ENCODE results near the gene CATSPERZ. TPM values are rescaled to one million over a fixed set of nuclear protein-coding genes. Genes with fewer than 3 reads are reported as not detected.

The CATSPERZ gene
- total RNA-seq, 2 donors from 2014 or later, result 0.56 TPM; not detected in 1

DNA sequence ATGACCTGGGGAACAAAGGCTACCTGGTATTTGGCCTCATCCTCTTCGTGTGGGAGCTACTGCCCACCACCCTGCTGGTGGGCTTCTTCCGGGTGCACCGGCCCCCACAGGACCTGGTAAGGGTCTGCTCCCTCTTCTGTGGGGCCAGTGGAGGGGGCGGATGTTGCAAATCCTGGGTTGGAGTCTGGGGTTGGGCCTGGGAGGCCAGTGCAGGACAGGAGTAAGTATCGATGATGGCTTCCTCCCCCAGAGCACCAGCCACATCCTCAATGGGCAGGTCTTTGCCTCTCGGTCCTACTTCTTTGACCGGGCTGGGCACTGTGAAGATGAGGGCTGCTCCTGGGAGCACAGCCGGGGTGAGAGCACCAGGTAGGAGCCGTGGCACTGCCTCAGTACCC lies 11.8 kb upstream of the CATSPERZ start:
- H3K27me3 ChIP-seq, result peaks cover 34% of the 10 kb centered on the region
- DNase-seq, result no peak
- TF ChIP-seq, protein P1, sequence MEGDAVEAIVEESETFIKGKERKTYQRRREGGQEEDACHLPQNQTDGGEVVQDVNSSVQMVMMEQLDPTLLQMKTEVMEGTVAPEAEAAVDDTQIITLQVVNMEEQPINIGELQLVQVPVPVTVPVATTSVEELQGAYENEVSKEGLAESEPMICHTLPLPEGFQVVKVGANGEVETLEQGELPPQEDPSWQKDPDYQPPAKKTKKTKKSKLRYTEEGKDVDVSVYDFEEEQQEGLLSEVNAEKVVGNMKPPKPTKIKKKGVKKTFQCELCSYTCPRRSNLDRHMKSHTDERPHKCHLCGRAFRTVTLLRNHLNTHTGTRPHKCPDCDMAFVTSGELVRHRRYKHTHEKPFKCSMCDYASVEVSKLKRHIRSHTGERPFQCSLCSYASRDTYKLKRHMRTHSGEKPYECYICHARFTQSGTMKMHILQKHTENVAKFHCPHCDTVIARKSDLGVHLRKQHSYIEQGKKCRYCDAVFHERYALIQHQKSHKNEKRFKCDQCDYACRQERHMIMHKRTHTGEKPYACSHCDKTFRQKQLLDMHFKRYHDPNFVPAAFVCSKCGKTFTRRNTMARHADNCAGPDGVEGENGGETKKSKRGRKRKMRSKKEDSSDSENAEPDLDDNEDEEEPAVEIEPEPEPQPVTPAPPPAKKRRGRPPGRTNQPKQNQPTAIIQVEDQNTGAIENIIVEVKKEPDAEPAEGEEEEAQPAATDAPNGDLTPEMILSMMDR (IDR thresholded peaks at IDR 0.05), result no peak
- H3K9ac ChIP-seq (ENCODE audit: low read depth in 2 of 2, low read length in 2 of 2), result no peak overlapping the region
- no peaks in the 10 kb centered on the region for H3K9me3 ChIP-seq
- H3K4me1 ChIP-seq, result peaks cover 11% of the 10 kb centered on the region
- no peak overlapping the region for H3K4me3 ChIP-seq
- no peak overlapping the region for H3K27ac ChIP-seq
- no peaks in the 10 kb centered on the region for H3K36me3 ChIP-seq
- intact Hi-C loops (cut with DNase I), result no loop called here

DNA sequence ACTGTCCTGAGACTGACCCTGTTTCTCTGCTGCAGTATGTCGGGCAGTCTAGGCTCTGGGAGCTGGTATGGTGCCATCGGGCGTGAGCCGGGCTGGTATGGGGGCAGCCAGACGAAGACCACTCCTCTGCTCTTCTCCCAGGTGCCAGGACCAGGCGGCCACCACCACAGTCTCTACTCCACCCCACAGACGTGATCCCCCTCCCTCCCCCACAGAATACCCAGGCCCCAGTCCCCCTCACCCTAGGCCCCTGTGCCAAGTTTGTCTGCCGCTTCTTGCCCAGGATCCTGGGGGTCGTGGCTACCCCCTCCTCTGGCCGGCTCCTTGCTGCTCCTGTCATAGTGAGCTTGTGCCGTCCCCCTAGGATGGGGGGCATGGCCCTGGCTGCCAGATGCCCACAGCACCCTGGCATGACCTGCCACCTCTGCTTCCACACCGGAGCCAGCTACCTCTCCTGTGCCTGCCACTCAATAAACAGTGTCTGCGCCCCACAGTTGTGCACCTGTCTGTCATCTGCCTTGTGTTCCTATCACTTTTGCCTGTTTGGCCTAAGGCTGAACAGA lies 11.1 kb upstream of the CATSPERZ start:
- Histone ChIP-seq H3K4me3 (no peak overlapping the region), H3K9me3 (no peaks in the 10 kb centered on the region), H3K27ac (no peak overlapping the region), H3K9ac (ENCODE audit: low read depth in 2 of 2, low read length in 2 of 2) (no peak overlapping the region), H3K4me1 (peaks cover 3% of the 10 kb centered on the region), H3K36me3 (no peaks in the 10 kb centered on the region), H3K27me3 (peaks cover 36% of the 10 kb centered on the region)
- TF ChIP-seq, protein P1 (IDR thresholded peaks at IDR 0.05), result no peak
- no peak for DNase-seq
- intact Hi-C loops (cut with DNase I), result no loop called here

DNA sequence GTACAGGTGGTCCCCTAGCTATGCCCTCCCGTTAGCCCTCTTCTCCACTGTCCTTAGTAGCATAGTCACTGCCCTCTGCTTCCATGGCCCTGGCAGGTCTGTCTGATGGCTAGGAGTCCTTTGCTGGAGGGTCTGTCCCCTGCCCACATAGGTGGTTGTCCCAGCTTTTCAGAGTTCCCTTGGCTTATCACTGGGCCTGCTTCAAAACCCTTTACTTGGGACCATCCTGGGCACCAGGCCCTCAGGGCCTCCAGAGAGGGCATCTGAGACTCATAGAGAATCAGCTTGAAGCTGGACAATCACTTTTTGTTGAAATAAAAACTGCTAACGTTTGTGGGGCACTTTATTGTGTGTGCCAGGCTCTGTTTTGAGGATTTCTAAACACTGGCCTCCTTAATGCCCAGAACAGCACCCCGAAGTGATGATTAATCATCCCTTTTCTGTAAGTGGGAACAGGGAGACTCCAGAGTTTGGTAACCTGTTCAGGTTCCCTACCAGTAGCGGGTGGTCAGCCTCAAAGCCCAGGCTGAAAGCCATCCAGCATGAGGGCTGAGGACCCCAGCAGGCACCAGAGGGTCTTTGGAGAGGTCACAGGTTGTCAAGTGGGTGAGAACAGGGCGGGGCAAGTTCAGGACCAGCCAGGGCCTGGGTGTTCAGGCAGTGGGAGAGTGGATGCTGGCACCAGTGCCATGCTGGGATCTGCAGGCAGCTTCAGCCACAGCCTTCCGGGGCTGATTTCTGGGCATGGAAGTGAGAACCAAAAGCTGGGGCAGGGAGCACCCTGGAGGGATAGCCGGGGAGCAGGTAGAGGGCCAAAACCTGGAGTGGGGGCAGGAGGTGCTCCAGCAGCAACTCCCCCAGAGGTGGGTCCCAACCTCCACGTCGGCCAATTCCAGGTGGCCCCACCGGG lies 9.6 kb upstream of the CATSPERZ start:
- H3K27ac ChIP-seq, result no peak overlapping the region
- TF ChIP-seq, protein P1 (IDR thresholded peaks at IDR 0.05), result no peak
- peaks cover 3% of the 10 kb centered on the region for H3K4me1 ChIP-seq
- no peak overlapping the region for H3K9ac ChIP-seq (ENCODE audit: low read depth in 2 of 2, low read length in 2 of 2)
- H3K27me3 ChIP-seq, result peaks cover 44% of the 10 kb centered on the region
- no peaks in the 10 kb centered on the region for H3K9me3 ChIP-seq
- intact Hi-C loops (cut with DNase I), result no loop called here
- no peaks in the 10 kb centered on the region for H3K36me3 ChIP-seq
- H3K4me3 ChIP-seq, result no peak overlapping the region
- no peak for DNase-seq

DNA sequence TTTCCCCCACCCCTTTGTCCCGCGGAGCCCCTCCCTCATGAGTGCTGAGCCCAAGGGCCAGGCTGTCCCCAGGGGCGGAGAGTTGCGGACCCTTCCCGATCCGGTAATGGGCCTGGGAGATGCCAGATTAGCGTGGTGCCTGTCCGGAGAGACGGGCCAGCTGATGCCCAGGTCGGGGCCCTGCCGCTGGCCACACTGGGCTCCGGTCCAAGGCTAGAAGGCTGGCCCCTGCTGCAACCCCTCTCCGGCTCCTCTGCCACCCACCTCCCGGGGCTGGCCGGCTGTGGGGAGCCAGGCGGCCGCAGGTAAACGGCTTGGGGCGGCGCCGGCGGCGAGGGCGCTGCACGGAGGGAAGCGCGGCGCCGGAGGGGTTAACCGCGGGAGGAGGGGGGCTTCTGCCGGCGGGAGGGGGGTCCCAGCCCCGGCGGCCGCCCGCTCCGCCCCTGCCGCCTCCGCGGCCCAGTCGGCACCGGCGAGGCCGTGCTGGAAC lies 8.9 kb upstream of the CATSPERZ start, which contains the start of gene KCNK4:
Gene KCNK4 (plus strand): TSS at position 41 of the 490 bp plus-strand sequence. CDS start 1,717 bp downstream, outside the sequence.
- peaks cover 51% of the 10 kb centered on the region for H3K27me3 ChIP-seq
- intact Hi-C loops (cut with DNase I), result no loop called here
- H3K9me3 ChIP-seq, result no peaks in the 10 kb centered on the region
- H3K4me3 ChIP-seq, result peak within 1 kb of the TSS; percentile 19
- H3K27ac ChIP-seq, result no peak within 1 kb of the TSS
- peak within 1 kb of the TSS in 1 of 2 donors; percentile 43 for H3K9ac ChIP-seq (ENCODE audit: low read depth in 2 of 2, low read length in 2 of 2)
- TF ChIP-seq, protein P1 (IDR thresholded peaks at IDR 0.05), result no peak
- no peak for DNase-seq
- H3K36me3 ChIP-seq, result no peaks in the 10 kb centered on the region
- peaks cover 3% of the 10 kb centered on the region for H3K4me1 ChIP-seq

DNA sequence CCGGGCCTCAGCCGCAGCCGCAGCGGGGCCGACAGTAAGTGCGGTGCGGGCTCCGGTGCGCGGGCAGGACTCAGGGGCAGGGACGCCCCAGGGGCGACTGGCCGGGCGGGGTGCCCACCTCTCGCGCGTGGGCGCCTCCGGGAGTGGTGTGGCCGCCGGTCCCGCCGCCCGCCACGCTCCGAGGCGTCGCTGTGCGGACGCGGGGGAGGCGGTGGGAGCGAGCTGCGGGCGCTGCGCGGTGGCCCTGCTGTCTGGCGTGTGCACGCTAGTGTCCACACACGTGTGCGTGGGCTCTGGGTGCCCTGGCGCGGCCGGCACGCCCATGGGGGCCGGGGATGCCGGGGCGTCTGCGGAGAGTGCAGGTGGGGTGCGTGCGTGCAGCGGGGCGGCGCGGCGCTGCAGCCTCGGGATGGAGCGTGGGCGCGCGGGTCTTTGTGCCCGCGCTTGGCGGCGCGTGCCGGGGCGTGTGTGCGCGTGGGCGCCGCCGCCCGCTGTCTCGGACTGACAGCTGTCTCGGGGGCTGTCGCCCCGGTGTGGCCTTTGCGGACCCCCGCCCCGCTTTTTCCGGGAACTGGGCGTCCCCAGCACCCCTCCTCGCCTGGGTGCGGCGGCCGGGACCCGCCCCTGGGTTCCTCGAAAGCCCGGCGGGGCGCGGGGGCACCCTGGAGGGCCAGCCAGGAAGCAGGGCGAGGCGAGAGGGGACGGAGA lies 8.3 kb upstream of the CATSPERZ start:
- H3K4me3 ChIP-seq, result peak overlapping the region; percentile 19
- TF ChIP-seq, protein P1 (IDR thresholded peaks at IDR 0.05), result no peak
- no peaks in the 10 kb centered on the region for H3K9me3 ChIP-seq
- DNase-seq, result no peak
- H3K36me3 ChIP-seq, result no peaks in the 10 kb centered on the region
- peak overlapping the region in 1 of 2 donors; percentile 43 for H3K9ac ChIP-seq (ENCODE audit: low read depth in 2 of 2, low read length in 2 of 2)
- H3K4me1 ChIP-seq, result peaks cover 3% of the 10 kb centered on the region
- peaks cover 57% of the 10 kb centered on the region for H3K27me3 ChIP-seq
- intact Hi-C loops (cut with DNase I), result no loop called here
- H3K27ac ChIP-seq, result no peak overlapping the region
